Prostate gland (tissue), 2 donors: ENCODE data around the gene TTN. TPM values are rescaled to one million over a fixed set of nuclear protein-coding genes. Genes with fewer than 3 reads are reported as not detected.
A peak's percentile ranks its signal among the peaks of the same experiment; 100 is the strongest.

Source experiments
- DNase-seq: peaks from one replicate; pipeline ENCODE4 v3.0.0-alpha.2; 2019; ENCODE audit warnings: low spot score
- H3K27ac ChIP-seq, 2 donors: fragments of 200-600 bp; sonication (generic); 2 replicates each; pipeline ENCODE4 v1.5.1; 2017 to 2019
- H3K27me3 ChIP-seq: fragments of 200-600 bp; sonication (generic); replicated peaks from 2 replicates; pipeline ENCODE4 v1.5.1; 2019; ENCODE audit not compliant: insufficient read depth
- H3K36me3 ChIP-seq, 2 donors: fragments of 200-600 bp; sonication (generic); 1 replicate in 1 of 2; 2 replicates in 1 of 2; pipeline versions ENCODE4 v1.5.1 to v1.8.1; 2017 to 2019
- H3K4me1 ChIP-seq: fragments of 200-600 bp; sonication (generic); replicated peaks from 2 replicates; pipeline ENCODE4 v1.5.1; 2019
- H3K4me3 ChIP-seq, 2 donors: fragments of 200-600 bp; sonication (generic); 2 replicates each; pipeline ENCODE4 v1.5.1; 2017 to 2019
- H3K9me3 ChIP-seq: fragments of 200-600 bp; sonication (generic); 2 replicates; pipeline ENCODE4 v1.5.1; 2017
- CTCF ChIP-seq, 4 experiments: fragments of 200-600 bp in 2 of 4; fragments of 450-650 bp in 2 of 4; sonication (generic) in 2 of 4; IDR thresholded peaks; 1 replicate in 3 of 4; 2 replicates in 1 of 4; pipeline ENCODE4 v1.5.1; 2016 to 2019; ENCODE audit warnings: antibody characterized with exemption in 4 of 4, mild to moderate bottlenecking in 2 of 4, moderate library complexity in 2 of 4
- POLR2A ChIP-seq: fragments of 450-650 bp; IDR thresholded peaks from one replicate; pipeline ENCODE4 v1.6.1; 2016; ENCODE audit warnings: antibody characterized with exemption, mild to moderate bottlenecking
- POLR2AphosphoS5 ChIP-seq: sonication (generic); formaldehyde crosslinking; IDR thresholded peaks from one replicate; pipeline ENCODE4 v1.6.1; 2017; ENCODE audit warnings: antibody characterized with exemption
- WGBS: methylation state at CpG from one replicate; pipeline ENCODE4 v1.1.5; 2018; 5-methylcytosine and 5-hydroxymethylcytosine counted together
- intact Hi-C: fragments of 100-400 bp; cut with DNase I; formaldehyde crosslinking; loops from one replicate; pipeline ENCODE4 v1.14.2; 2022
- total RNA-seq, 2 donors: library from RNA; depleted of rRNA; stranded (reverse); fragments of >200 nt; gene quantifications; one replicate each; pipeline ENCODE4 v1.1.0, GENCODE V29; 2016

Gene TTN
- total RNA-seq, 2 donors from 2014 or later = 10.3 to 36.8 TPM

GRCh38 chr2:178806543-178806942, 680 bp downstream of the TTN start:
- TF ChIP-seq POLR2AphosphoS5 (no peak), POLR2A (no peak), CTCF (IDR thresholded peaks at IDR 0.05) (no peak)
- Histone ChIP-seq H3K4me3 (no peak overlapping the region), H3K36me3 (no peaks in the 10 kb centered on the region), H3K27me3 (no peaks in the 10 kb centered on the region), H3K9me3 (no peaks in the 10 kb centered on the region), H3K4me1 (peaks cover 4% of the 10 kb centered on the region), H3K27ac (no peak overlapping the region)
- no peak for DNase-seq
- 92% methylated on average over 1 of the region's 1 CpG for WGBS
- intact Hi-C loops = no loop called here

DNA sequence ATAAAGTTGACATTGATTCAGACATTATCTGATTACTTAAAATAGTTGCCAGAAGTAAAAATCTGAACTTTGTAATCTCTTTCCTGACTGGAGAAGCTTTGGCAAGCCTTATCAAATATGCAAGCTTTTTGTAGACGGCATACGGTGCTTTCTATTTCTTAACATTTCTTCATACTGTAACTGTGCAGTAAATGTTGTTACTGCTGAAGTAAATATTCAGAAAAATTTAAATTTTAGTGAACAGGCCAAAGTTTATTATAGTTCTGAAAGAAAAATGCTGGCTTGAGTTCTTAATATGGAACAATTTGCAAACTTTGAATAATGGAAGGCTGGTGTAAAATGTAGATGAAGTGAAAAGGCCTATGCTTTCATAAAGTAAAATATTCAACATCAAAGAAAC, 1.8 kb downstream of the TTN start:
- DNase-seq = no peak
- intact Hi-C loops = no loop called here
- Histone ChIP-seq H3K4me1 (peaks cover 4% of the 10 kb centered on the region), H3K9me3 (no peaks in the 10 kb centered on the region), H3K27ac (no peak overlapping the region), H3K36me3 (no peaks in the 10 kb centered on the region), H3K4me3 (no peak overlapping the region), H3K27me3 (no peaks in the 10 kb centered on the region)
- WGBS = 80% methylated on average over 2 of the region's 2 CpGs
- TF ChIP-seq CTCF (IDR thresholded peaks at IDR 0.05) (no peak), POLR2A (no peak), POLR2AphosphoS5 (no peak)

- Histone ChIP-seq H3K27ac (no peak overlapping the region), H3K27me3 (no peaks in the 10 kb centered on the region), H3K9me3 (no peaks in the 10 kb centered on the region), H3K4me3 (no peak overlapping the region), H3K4me1 (peaks cover 4% of the 10 kb centered on the region), H3K36me3 (no peaks in the 10 kb centered on the region)
- WGBS = 94% methylated on average over 3 of the region's 3 CpGs
- DNase-seq = no peak
- TF ChIP-seq POLR2A (no peak), CTCF (IDR thresholded peaks at IDR 0.05) (peak in 1 of 4 experiments; percentile 30)
- intact Hi-C loops = no loop called here
Observed at GRCh38 chr2:178804791-178805190, 2.4 kb downstream of the TTN start.

DNA sequence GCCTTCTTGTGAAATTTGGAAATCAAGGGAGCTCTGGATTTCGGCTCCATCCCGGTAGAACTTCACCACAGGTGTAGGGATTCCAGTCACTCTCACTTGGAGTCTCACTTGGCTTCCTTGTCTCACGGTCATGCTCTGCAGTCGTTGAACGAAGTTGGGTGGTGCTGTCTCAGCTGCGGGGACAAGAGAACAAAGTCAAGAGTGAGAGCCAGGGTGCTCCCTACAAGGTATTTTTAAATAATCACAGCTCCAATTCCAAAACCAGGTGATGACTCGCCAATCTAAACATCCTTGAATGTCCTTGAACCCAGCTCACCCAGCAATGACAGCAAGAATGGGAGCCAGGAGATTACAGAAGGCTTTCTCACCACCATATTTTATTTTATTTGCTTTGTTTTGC, 6.7 kb downstream of the TTN start:
- H3K4me1 ChIP-seq = peaks cover 4% of the 10 kb centered on the region
- H3K9me3 ChIP-seq = no peaks in the 10 kb centered on the region
- H3K4me3 ChIP-seq = no peak overlapping the region
- WGBS = 95% methylated on average over 7 of the region's 7 CpGs
- no peak overlapping the region for H3K27ac ChIP-seq
- no peak for DNase-seq
- H3K27me3 ChIP-seq = no peaks in the 10 kb centered on the region
- no peaks in the 10 kb centered on the region for H3K36me3 ChIP-seq
- TF ChIP-seq CTCF (IDR thresholded peaks at IDR 0.05) (no peak), POLR2A (no peak), POLR2AphosphoS5 (no peak)
- intact Hi-C loops = no loop called here

- Histone ChIP-seq H3K27ac (no peak overlapping the region), H3K27me3 (no peaks in the 10 kb centered on the region), H3K4me3 (no peak overlapping the region), H3K9me3 (no peaks in the 10 kb centered on the region), H3K4me1 (peaks cover 4% of the 10 kb centered on the region), H3K36me3 (no peaks in the 10 kb centered on the region)
- DNase-seq = no peak
- intact Hi-C loops = loop anchor here (5.0 kb wide), 1 partner anchor 113 kb away; no protein-coding TSS in a partner anchor
- 96% methylated on average over 19 of the region's 19 CpGs for WGBS
- TF ChIP-seq CTCF (IDR thresholded peaks at IDR 0.05) = no peak
- TF ChIP-seq POLR2A = no peak
- TF ChIP-seq POLR2AphosphoS5 = no peak
Observed at GRCh38 chr2:178799305-178799704, 7.9 kb downstream of the TTN start.
